ENCODE measurements around the gene RBM20. TPM values are rescaled to one million over a fixed set of nuclear protein-coding genes. Genes with fewer than 3 reads are reported as not detected.

RBM20 gene
- total RNA-seq, 1 donor from 2014 or later = 2.0 TPM

GRCh38 chr10:110784198-110784597, 140.1 kb downstream of the RBM20 start:
- DNase-seq (ENCODE audit: low read depth in 2 of 2) = peak in 1 of 2 donors; percentile 6

- DNase-seq (ENCODE audit: low read depth in 2 of 2) = no peak
Measured at GRCh38 chr10:110786172-110786571, 142.0 kb downstream of the RBM20 start.

- no peak for DNase-seq (ENCODE audit: low read depth in 2 of 2)
Measured at GRCh38 chr10:110788620-110789385, 144.7 kb downstream of the RBM20 start.

- no peak for DNase-seq (ENCODE audit: low read depth in 2 of 2)
Measured at GRCh38 chr10:110789604-110790433, 145.7 kb downstream of the RBM20 start.

GRCh38 chr10:110790913-110791506, 146.9 kb downstream of the RBM20 start:
- no peak for DNase-seq (ENCODE audit: low read depth in 2 of 2)

GRCh38 chr10:110791541-110792073, 147.5 kb downstream of the RBM20 start:
- no peak for DNase-seq (ENCODE audit: low read depth in 2 of 2)

- no peak for DNase-seq (ENCODE audit: low read depth in 2 of 2)
Measured at GRCh38 chr10:110792476-110793125, 148.5 kb downstream of the RBM20 start.

- DNase-seq (ENCODE audit: low read depth in 2 of 2) = no peak
Measured at GRCh38 chr10:110793128-110793812, 149.1 kb downstream of the RBM20 start.

- DNase-seq (ENCODE audit: low read depth in 2 of 2) = no peak
Measured at GRCh38 chr10:110793886-110794285, 149.8 kb downstream of the RBM20 start.

- no peak for DNase-seq (ENCODE audit: low read depth in 2 of 2)
Measured at GRCh38 chr10:110794808-110795207, 150.7 kb downstream of the RBM20 start.

GRCh38 chr10:110797416-110797815, 153.3 kb downstream of the RBM20 start:
- DNase-seq (ENCODE audit: low read depth in 2 of 2) = no peak

GRCh38 chr10:110798340-110798739, 154.2 kb downstream of the RBM20 start:
- no peak for DNase-seq (ENCODE audit: low read depth in 2 of 2)

GRCh38 chr10:110802090-110802489, 158.0 kb downstream of the RBM20 start:
- DNase-seq (ENCODE audit: low read depth in 2 of 2) = peak in 1 of 2 donors; percentile 21

- DNase-seq (ENCODE audit: low read depth in 2 of 2) = peak; percentile 49 to 86
Measured at GRCh38 chr10:110802551-110803238, 158.6 kb downstream of the RBM20 start.

- no peak for DNase-seq (ENCODE audit: low read depth in 2 of 2)
Measured at GRCh38 chr10:110803239-110803749, 159.2 kb downstream of the RBM20 start.

GRCh38 chr10:110803830-110804338, 159.7 kb downstream of the RBM20 start:
- DNase-seq (ENCODE audit: low read depth in 2 of 2) = peak; percentile 31 to 51

- no peak for DNase-seq (ENCODE audit: low read depth in 2 of 2)
Measured at GRCh38 chr10:110804376-110804775, 160.2 kb downstream of the RBM20 start.

- DNase-seq (ENCODE audit: low read depth in 2 of 2) = no peak
Measured at GRCh38 chr10:110805292-110805691, 161.2 kb downstream of the RBM20 start.

GRCh38 chr10:110806335-110806734, 162.2 kb downstream of the RBM20 start:
- DNase-seq (ENCODE audit: low read depth in 2 of 2) = no peak

GRCh38 chr10:110808123-110808522, 164.0 kb downstream of the RBM20 start:
- DNase-seq (ENCODE audit: low read depth in 2 of 2) = no peak

Measured in lung microvascular endothelial cell (primary cell).